HepG2 (cell line): ENCODE measurements around the gene STK36. TPM values are rescaled to one million over a fixed set of nuclear protein-coding genes. Genes with fewer than 3 reads are reported as not detected.

Experiments
- ARNT2 ChIP-seq: sonication (generic); formaldehyde crosslinking; IDR thresholded peaks from 2 replicates; pipeline ENCODE4 v1.8.0; 2022; ENCODE audit warnings: mild to moderate bottlenecking, low read depth, missing genetic modification reagents, moderate library complexity
- EP300 ChIP-seq, 3 experiments: sonication (generic) in 1 of 3; formaldehyde crosslinking in 1 of 3; IDR thresholded peaks; 2 replicates each; pipeline versions ENCODE4 v1.5.1 to v1.6.1; 2011 to 2020; ENCODE audit warnings: low read depth in 2 of 3, low read length in 2 of 3, borderline replicate concordance in 1 of 3, improper control_type of control experiment in 1 of 3, mild to moderate bottlenecking in 1 of 3, missing genetic modification reagents in 1 of 3, moderate library complexity in 1 of 3
- ESRRA ChIP-seq: sonication (generic); formaldehyde crosslinking; IDR thresholded peaks from 2 replicates; pipeline ENCODE4 v1.5.1; 2020; ENCODE audit warnings: mild to moderate bottlenecking, low read depth, missing genetic modification reagents
- HOXA7 ChIP-seq: sonication (generic); formaldehyde crosslinking; IDR thresholded peaks from 2 replicates; pipeline ENCODE4 v1.8.1; 2022; ENCODE audit warnings: mild to moderate bottlenecking, missing genetic modification reagents, moderate library complexity
- HOXD1 ChIP-seq: sonication (generic); formaldehyde crosslinking; IDR thresholded peaks from 2 replicates; pipeline ENCODE4 v1.5.0; 2020; ENCODE audit warnings: missing genetic modification reagents
- MED1 ChIP-seq: sonication (generic); formaldehyde crosslinking; IDR thresholded peaks from 2 replicates; pipeline ENCODE4 v1.4.0; 2020; ENCODE audit warnings: missing genetic modification reagents
- NONO ChIP-seq, 2 experiments: fragments of 450-650 bp in 1 of 2; sonication (generic) in 1 of 2; formaldehyde crosslinking in 1 of 2; IDR thresholded peaks in 1 of 2; conservative IDR thresholded peaks in 1 of 2; 2 replicates each; pipeline versions ENCODE4 v1.6.1 to v1.8.0; 2017 to 2022; ENCODE audit warnings: mild to moderate bottlenecking in 1 of 2, missing genetic modification reagents in 1 of 2, moderate library complexity in 1 of 2
- PHF21A ChIP-seq: sonication (generic); formaldehyde crosslinking; IDR thresholded peaks from 2 replicates; pipeline ENCODE4 v1.5.0; 2020; ENCODE audit warnings: mild to moderate bottlenecking, missing genetic modification reagents
- PPARG ChIP-seq: conservative IDR thresholded peaks from 2 replicates; pipeline ENCODE4 v1.6.1; 2016; ENCODE audit warnings: missing biosample characterization, missing genetic modification reagents
- RAD51 ChIP-seq: fragments of 450-650 bp; IDR thresholded peaks from 2 replicates; pipeline ENCODE4 v1.6.1; 2016; ENCODE audit warnings: borderline replicate concordance
- SAP130 ChIP-seq: IDR thresholded peaks from 2 replicates; pipeline ENCODE4 v1.6.1; 2016; ENCODE audit warnings: low read depth
- SOX6 ChIP-seq, 2 experiments: fragments of 450-650 bp in 1 of 2; sonication (generic) in 1 of 2; formaldehyde crosslinking in 1 of 2; IDR thresholded peaks; 2 replicates each; pipeline versions ENCODE4 v1.4.0 to v1.6.1; 2017 to 2020; ENCODE audit warnings: antibody characterized with exemption in 1 of 2, mild to moderate bottlenecking in 1 of 2, missing genetic modification reagents in 1 of 2
- TCF12 ChIP-seq, 2 experiments: fragments of 450-650 bp in 1 of 2; sonication (generic) in 1 of 2; formaldehyde crosslinking in 1 of 2; IDR thresholded peaks; 2 replicates each; pipeline versions ENCODE4 v1.6.1 to v1.8.0; 2017 to 2022; ENCODE audit warnings: antibody characterized with exemption in 1 of 2, mild to moderate bottlenecking in 1 of 2, missing genetic modification reagents in 1 of 2, moderate library complexity in 1 of 2
- TCF7L2 ChIP-seq: IDR thresholded peaks from 2 replicates; pipeline ENCODE4 v1.6.1; 2011; ENCODE audit warnings: mild to moderate bottlenecking, low read depth, low read length, moderate library complexity
- ZNF761 ChIP-seq: sonication (generic); formaldehyde crosslinking; conservative IDR thresholded peaks from 2 replicates; pipeline ENCODE4 v1.4.0; 2020; ENCODE audit warnings: mild to moderate bottlenecking, missing genetic modification reagents
- ZNF781 ChIP-seq: sonication (generic); formaldehyde crosslinking; IDR thresholded peaks from 2 replicates; pipeline ENCODE4 v1.5.1; 2020; ENCODE audit warnings: borderline replicate concordance, mild to moderate bottlenecking, missing genetic modification reagents; ENCODE audit errors: not compliant biosample characterization
- polyA plus RNA-seq, 8 experiments: library from polyadenylated mRNA; depleted of rRNA in 3 of 8; stranded (reverse) in 7 of 8; unstranded in 1 of 8; fragments of >200 nt; fragmentation: Illumina TruSeq in 4 of 8; extraction: Trizol in 4 of 8; gene quantifications; 2 replicates each; pipeline versions ENCODE4 v1.2.1 to v1.2.3, GENCODE V29; 2011 to 2016; ENCODE audit warnings: low read depth in 4 of 8, missing spikeins in 1 of 8, mixed read lengths in 1 of 8; ENCODE audit not compliant: insufficient read depth in 1 of 8
- total RNA-seq, 5 experiments: library from RNA; depleted of rRNA; stranded (reverse); fragments of >200 nt; fragmentation: Illumina TruSeq; extraction: Trizol; gene quantifications; 2 replicates each; pipeline ENCODE4 v1.2.3, GENCODE V29; 2016; ENCODE audit warnings: low read depth in 1 of 5
- TF ChIP-seq, protein P1 (sequence below): sonication (generic); formaldehyde crosslinking; IDR thresholded peaks from 2 replicates; pipeline ENCODE4 v1.5.0; 2020; ENCODE audit warnings: missing genetic modification reagents
- TF ChIP-seq, protein P2 (sequence below): sonication (generic); formaldehyde crosslinking; IDR thresholded peaks from 2 replicates; pipeline ENCODE4 v1.5.0; 2020; ENCODE audit warnings: mild to moderate bottlenecking, missing genetic modification reagents
- TF ChIP-seq, protein P3 (sequence below): sonication (generic); formaldehyde crosslinking; IDR thresholded peaks from 2 replicates; pipeline ENCODE4 v1.4.0; 2020; ENCODE audit warnings: missing genetic modification reagents
- TF ChIP-seq, protein P4 (sequence below): sonication (generic); formaldehyde crosslinking; IDR thresholded peaks from 2 replicates; pipeline ENCODE4 v1.9.0; 2022; ENCODE audit warnings: missing genetic modification reagents, mild to moderate bottlenecking, borderline replicate concordance

STK36 gene
- total and polyA plus RNA-seq, 2 of the 13 experiments (the other 11 are each of a cell fraction or from before 2014, with no cell fraction given): 45.9 to 83.5 TPM

DNA sequence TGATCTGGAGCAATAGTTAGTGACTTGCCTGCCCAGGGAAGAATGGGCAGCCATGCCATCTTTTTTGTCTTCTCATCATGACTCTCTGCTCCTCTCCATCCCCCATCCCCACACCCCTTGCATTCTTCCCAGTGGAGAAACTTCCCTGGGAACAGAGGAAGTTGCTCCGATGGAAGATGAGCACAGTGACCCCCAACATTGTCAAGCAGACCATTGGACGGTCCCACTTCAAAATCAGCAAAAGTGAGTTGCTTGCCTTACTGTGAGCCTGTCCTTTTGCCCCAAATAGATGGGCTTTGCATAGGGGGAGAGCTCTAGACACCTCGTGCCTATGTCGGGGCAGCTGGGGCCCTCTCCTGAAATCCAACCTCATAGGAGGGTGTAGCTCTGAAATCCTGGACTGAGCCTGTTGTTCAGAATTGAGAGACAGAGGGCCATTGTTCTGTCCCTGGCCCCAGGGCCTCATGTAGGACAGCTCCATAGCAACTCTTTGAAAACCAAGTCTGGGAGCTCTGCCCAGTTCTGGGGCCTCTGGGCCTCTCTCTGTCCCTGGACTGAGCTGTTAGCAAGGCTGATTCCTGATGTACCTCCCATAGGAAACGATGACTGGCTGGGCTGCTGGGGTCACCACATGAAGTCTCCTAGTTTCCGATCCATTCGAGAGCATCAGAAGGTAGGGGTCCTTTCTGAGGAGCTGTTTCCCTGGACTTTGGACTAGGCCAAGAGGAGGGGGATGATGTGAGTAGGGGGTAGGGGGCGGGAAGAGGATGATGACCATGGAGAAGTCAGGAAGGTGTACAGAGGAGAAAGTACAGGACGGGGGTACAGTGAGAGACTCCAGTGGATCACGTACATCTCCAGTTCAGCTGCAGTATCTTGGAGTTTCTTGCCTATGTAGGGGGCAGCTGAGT is 73.9 kb downstream of the STK36 start (continued):
- TF ChIP-seq RAD51 (no peak), ZNF761 (CRISPR knock-in tag) (peak; percentile 67; the same call in 1 of the 2 replicates), SAP130 (peak; percentile 77), SOX6 (IDR thresholded peaks at IDR 0.05) (no peak), SOX6 (CRISPR knock-in tag; IDR thresholded peaks at IDR 0.05) (peak; percentile 95), NONO (IDR thresholded peaks at IDR 0.05) (no peak), NONO (CRISPR knock-in tag; conservative IDR thresholded peaks at IDR 0.05) (peak; percentile 59; the same call in 1 of the 2 replicates), MED1 (CRISPR knock-in tag) (peak; percentile 70), ESRRA (CRISPR knock-in tag) (no peak), PPARG (CRISPR knock-in tag) (peak; percentile 50; the same call in 1 of the 2 replicates), PHF21A (CRISPR knock-in tag) (peak; percentile 98), TCF7L2 (no peak), TCF12 (IDR thresholded peaks at IDR 0.05) (no peak), TCF12 (CRISPR knock-in tag; IDR thresholded peaks at IDR 0.05) (no peak), ARNT2 (CRISPR knock-in tag) (no peak), EP300 (IDR thresholded peaks at IDR 0.05; ENCODE audit: low read depth in 2 of 2, low read length in 2 of 2) (peak; percentile 25 to 82; a peak in 3 of 4 replicates), EP300 (CRISPR knock-in tag; IDR thresholded peaks at IDR 0.05; ENCODE audit: borderline replicate concordance) (peak; percentile 60; the same call in 1 of the 2 replicates), HOXA7 (CRISPR knock-in tag) (no peak), HOXD1 (CRISPR knock-in tag) (no peak), ZNF781 (CRISPR knock-in tag) (peak; percentile 62)
- TF ChIP-seq, protein P1, sequence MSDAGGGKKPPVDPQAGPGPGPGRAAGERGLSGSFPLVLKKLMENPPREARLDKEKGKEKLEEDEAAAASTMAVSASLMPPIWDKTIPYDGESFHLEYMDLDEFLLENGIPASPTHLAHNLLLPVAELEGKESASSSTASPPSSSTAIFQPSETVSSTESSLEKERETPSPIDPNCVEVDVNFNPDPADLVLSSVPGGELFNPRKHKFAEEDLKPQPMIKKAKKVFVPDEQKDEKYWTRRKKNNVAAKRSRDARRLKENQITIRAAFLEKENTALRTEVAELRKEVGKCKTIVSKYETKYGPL (CRISPR knock-in tag): 0 out of 2 replicates have a peak, but pooled peaks have one; percentile 26
- TF ChIP-seq, protein P2, sequence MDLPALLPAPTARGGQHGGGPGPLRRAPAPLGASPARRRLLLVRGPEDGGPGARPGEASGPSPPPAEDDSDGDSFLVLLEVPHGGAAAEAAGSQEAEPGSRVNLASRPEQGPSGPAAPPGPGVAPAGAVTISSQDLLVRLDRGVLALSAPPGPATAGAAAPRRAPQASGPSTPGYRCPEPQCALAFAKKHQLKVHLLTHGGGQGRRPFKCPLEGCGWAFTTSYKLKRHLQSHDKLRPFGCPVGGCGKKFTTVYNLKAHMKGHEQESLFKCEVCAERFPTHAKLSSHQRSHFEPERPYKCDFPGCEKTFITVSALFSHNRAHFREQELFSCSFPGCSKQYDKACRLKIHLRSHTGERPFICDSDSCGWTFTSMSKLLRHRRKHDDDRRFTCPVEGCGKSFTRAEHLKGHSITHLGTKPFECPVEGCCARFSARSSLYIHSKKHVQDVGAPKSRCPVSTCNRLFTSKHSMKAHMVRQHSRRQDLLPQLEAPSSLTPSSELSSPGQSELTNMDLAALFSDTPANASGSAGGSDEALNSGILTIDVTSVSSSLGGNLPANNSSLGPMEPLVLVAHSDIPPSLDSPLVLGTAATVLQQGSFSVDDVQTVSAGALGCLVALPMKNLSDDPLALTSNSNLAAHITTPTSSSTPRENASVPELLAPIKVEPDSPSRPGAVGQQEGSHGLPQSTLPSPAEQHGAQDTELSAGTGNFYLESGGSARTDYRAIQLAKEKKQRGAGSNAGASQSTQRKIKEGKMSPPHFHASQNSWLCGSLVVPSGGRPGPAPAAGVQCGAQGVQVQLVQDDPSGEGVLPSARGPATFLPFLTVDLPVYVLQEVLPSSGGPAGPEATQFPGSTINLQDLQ: 0 out of 2 replicates have a peak, but pooled peaks have one; percentile 41
- TF ChIP-seq, protein P3, sequence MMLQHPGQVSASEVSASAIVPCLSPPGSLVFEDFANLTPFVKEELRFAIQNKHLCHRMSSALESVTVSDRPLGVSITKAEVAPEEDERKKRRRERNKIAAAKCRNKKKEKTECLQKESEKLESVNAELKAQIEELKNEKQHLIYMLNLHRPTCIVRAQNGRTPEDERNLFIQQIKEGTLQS (CRISPR knock-in tag): no peak
- TF ChIP-seq, protein P4, sequence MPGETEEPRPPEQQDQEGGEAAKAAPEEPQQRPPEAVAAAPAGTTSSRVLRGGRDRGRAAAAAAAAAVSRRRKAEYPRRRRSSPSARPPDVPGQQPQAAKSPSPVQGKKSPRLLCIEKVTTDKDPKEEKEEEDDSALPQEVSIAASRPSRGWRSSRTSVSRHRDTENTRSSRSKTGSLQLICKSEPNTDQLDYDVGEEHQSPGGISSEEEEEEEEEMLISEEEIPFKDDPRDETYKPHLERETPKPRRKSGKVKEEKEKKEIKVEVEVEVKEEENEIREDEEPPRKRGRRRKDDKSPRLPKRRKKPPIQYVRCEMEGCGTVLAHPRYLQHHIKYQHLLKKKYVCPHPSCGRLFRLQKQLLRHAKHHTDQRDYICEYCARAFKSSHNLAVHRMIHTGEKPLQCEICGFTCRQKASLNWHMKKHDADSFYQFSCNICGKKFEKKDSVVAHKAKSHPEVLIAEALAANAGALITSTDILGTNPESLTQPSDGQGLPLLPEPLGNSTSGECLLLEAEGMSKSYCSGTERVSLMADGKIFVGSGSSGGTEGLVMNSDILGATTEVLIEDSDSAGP (CRISPR knock-in tag): peak; percentile 60; the same call in 1 of the 2 replicates
